Skeletal muscle satellite cell (primary cell): ENCODE results near the gene DAND5.
A peak's percentile ranks its signal among the peaks of the same experiment; 100 is the strongest.

Experiments
- H3K27me3 ChIP-seq: 2 replicates; pipeline ENCODE4 v1.7.0; 2013; ENCODE audit warnings: low read length; ENCODE audit not compliant: control insufficient read depth, insufficient read depth
- H3K36me3 ChIP-seq: 2 replicates; pipeline ENCODE4 v1.7.0; 2013; ENCODE audit warnings: mild to moderate bottlenecking, control low read depth, low read length; ENCODE audit not compliant: insufficient read depth
- H3K4me1 ChIP-seq: 2 replicates; pipeline ENCODE4 v1.7.0; 2013; ENCODE audit warnings: low read length; ENCODE audit not compliant: control insufficient read depth, insufficient read depth
- H3K4me2 ChIP-seq: 2 replicates; pipeline ENCODE4 v1.7.0; 2013; ENCODE audit warnings: mild to moderate bottlenecking, low read length
- H3K4me3 ChIP-seq: 2 replicates; pipeline ENCODE4 v1.7.0; 2013; ENCODE audit warnings: low read length
- H3K9ac ChIP-seq: 2 replicates; pipeline ENCODE4 v1.7.0; 2013; ENCODE audit warnings: mild to moderate bottlenecking, low read depth, low read length, moderate library complexity
- H3K9me3 ChIP-seq: replicated peaks from 2 replicates; pipeline ENCODE4 v1.7.0; 2013; ENCODE audit warnings: mild to moderate bottlenecking, control low read depth, low read length

The DAND5 gene

GRCh38 chr19:12937927-12938778 is 31.2 kb upstream of the DAND5 start, which contains the start of gene CALR:
Gene CALR (plus strand): TSS chr19:12938609. CDS start chr19:12938680, 71 bp downstream.
- no peaks in the 10 kb centered on the region for H3K9me3 ChIP-seq
- no peaks in the 10 kb centered on the region for H3K27me3 ChIP-seq
- H3K36me3 ChIP-seq: peaks cover 46% of the 10 kb centered on the region
- peak within 1 kb of the TSS; percentile 95 for H3K4me2 ChIP-seq
- peak within 1 kb of the TSS; percentile 99 for H3K4me3 ChIP-seq
- peaks cover 29% of the 10 kb centered on the region for H3K4me1 ChIP-seq
- H3K9ac ChIP-seq: peak within 1 kb of the TSS; percentile 99

- H3K27me3 ChIP-seq: no peaks in the 10 kb centered on the region
- H3K9me3 ChIP-seq: no peaks in the 10 kb centered on the region
- peak overlapping the region; percentile 99 for H3K9ac ChIP-seq
- H3K36me3 ChIP-seq: peaks cover 53% of the 10 kb centered on the region
- H3K4me1 ChIP-seq: peaks cover 35% of the 10 kb centered on the region
- H3K4me2 ChIP-seq: peak overlapping the region; percentile 80
- peak overlapping the region; percentile 99 for H3K4me3 ChIP-seq
These were observed 30.4 kb upstream of the DAND5 start for GRCh38 chr19:12938779-12939601.

- Histone ChIP-seq H3K4me1 (peaks cover 35% of the 10 kb centered on the region), H3K9me3 (no peaks in the 10 kb centered on the region), H3K36me3 (peaks cover 63% of the 10 kb centered on the region), H3K27me3 (no peaks in the 10 kb centered on the region), H3K4me2 (peak overlapping the region; percentile 80), H3K9ac (peak overlapping the region; percentile 99), H3K4me3 (peak overlapping the region; percentile 99)
These were observed 29.4 kb upstream of the DAND5 start for GRCh38 chr19:12939975-12940423.

- Histone ChIP-seq H3K36me3 (peaks cover 64% of the 10 kb centered on the region), H3K9me3 (no peaks in the 10 kb centered on the region), H3K27me3 (no peaks in the 10 kb centered on the region), H3K4me3 (peak overlapping the region; percentile 99), H3K4me2 (peak overlapping the region; percentile 80), H3K9ac (no peak overlapping the region), H3K4me1 (peaks cover 35% of the 10 kb centered on the region)
These were observed 28.5 kb upstream of the DAND5 start for GRCh38 chr19:12940897-12941296.

- H3K4me3 ChIP-seq: no peak overlapping the region
- no peaks in the 10 kb centered on the region for H3K9me3 ChIP-seq
- peaks cover 38% of the 10 kb centered on the region for H3K4me1 ChIP-seq
- no peak overlapping the region for H3K9ac ChIP-seq
- H3K27me3 ChIP-seq: no peaks in the 10 kb centered on the region
- peaks cover 74% of the 10 kb centered on the region for H3K36me3 ChIP-seq
- H3K4me2 ChIP-seq: no peak overlapping the region
These were observed 25.8 kb upstream of the DAND5 start for GRCh38 chr19:12943437-12944044.

GRCh38 chr19:12944104-12944674 is 25.2 kb upstream of the DAND5 start:
- peaks cover 74% of the 10 kb centered on the region for H3K36me3 ChIP-seq
- no peaks in the 10 kb centered on the region for H3K27me3 ChIP-seq
- peaks cover 39% of the 10 kb centered on the region for H3K4me1 ChIP-seq
- no peak overlapping the region for H3K9ac ChIP-seq
- no peak overlapping the region for H3K4me2 ChIP-seq
- no peaks in the 10 kb centered on the region for H3K9me3 ChIP-seq
- no peak overlapping the region for H3K4me3 ChIP-seq

GRCh38 chr19:12945479-12946091 is 23.8 kb upstream of the DAND5 start, which contains the start of gene RAD23A:
Gene RAD23A (plus strand): TSS chr19:12945862. CDS start chr19:12945949, 87 bp downstream.
- H3K27me3 ChIP-seq: no peaks in the 10 kb centered on the region
- no peaks in the 10 kb centered on the region for H3K9me3 ChIP-seq
- H3K4me3 ChIP-seq: peak within 1 kb of the TSS; percentile 74
- peaks cover 31% of the 10 kb centered on the region for H3K4me1 ChIP-seq
- H3K9ac ChIP-seq: peak within 1 kb of the TSS; percentile 93
- H3K36me3 ChIP-seq: peaks cover 71% of the 10 kb centered on the region
- H3K4me2 ChIP-seq: peak within 1 kb of the TSS; percentile 93

GRCh38 chr19:12946092-12946721 is 23.2 kb upstream of the DAND5 start:
- H3K9ac ChIP-seq: peak overlapping the region; percentile 93
- no peaks in the 10 kb centered on the region for H3K9me3 ChIP-seq
- H3K4me1 ChIP-seq: peaks cover 26% of the 10 kb centered on the region
- peak overlapping the region; percentile 93 for H3K4me2 ChIP-seq
- peaks cover 64% of the 10 kb centered on the region for H3K36me3 ChIP-seq
- H3K27me3 ChIP-seq: no peaks in the 10 kb centered on the region
- peak overlapping the region; percentile 74 for H3K4me3 ChIP-seq

GRCh38 chr19:12946731-12947496 is 22.5 kb upstream of the DAND5 start:
- H3K9me3 ChIP-seq: no peaks in the 10 kb centered on the region
- H3K4me2 ChIP-seq: peak overlapping the region; percentile 93
- peak overlapping the region; percentile 93 for H3K9ac ChIP-seq
- peaks cover 27% of the 10 kb centered on the region for H3K4me1 ChIP-seq
- no peaks in the 10 kb centered on the region for H3K27me3 ChIP-seq
- H3K36me3 ChIP-seq: peaks cover 62% of the 10 kb centered on the region
- H3K4me3 ChIP-seq: peak overlapping the region; percentile 74
